Hepatocyte (in vitro differentiated cells): Measurements from ENCODE around the gene ZNF512B. TPM values are rescaled to one million over a fixed set of nuclear protein-coding genes. Genes with fewer than 3 reads are reported as not detected.

Source experiments
- DNase-seq: peaks from one replicate; pipeline ENCODE4 v3.0.0-alpha.2; 2016; ENCODE audit warnings: low spot score
- H2AFZ ChIP-seq: fragments of 200-600 bp; sonication (generic); 2 replicates; pipeline ENCODE4 v1.6.0; 2016; ENCODE audit warnings: antibody characterized with exemption, mild to moderate bottlenecking
- H3K27ac ChIP-seq: fragments of 200-600 bp; sonication (generic); 2 replicates; pipeline ENCODE4 v1.5.1; 2016; ENCODE audit warnings: mild to moderate bottlenecking
- H3K27me3 ChIP-seq: fragments of 200-600 bp; sonication (generic); 2 replicates; pipeline ENCODE4 v1.6.1; 2016
- H3K36me3 ChIP-seq: fragments of 200-600 bp; sonication (generic); replicated peaks from 2 replicates; pipeline ENCODE4 v1.5.1; 2016; ENCODE audit warnings: low read depth; ENCODE audit not compliant: insufficient read depth
- H3K4me1 ChIP-seq: fragments of 200-600 bp; sonication (generic); 2 replicates; pipeline ENCODE4 v1.5.1; 2016; ENCODE audit warnings: mild to moderate bottlenecking, moderate library complexity; ENCODE audit not compliant: insufficient read depth
- H3K4me2 ChIP-seq: fragments of 200-600 bp; sonication (generic); 2 replicates; pipeline ENCODE4 v1.6.0; 2016
- H3K4me3 ChIP-seq: fragments of 200-600 bp; sonication (generic); 2 replicates; pipeline ENCODE4 v1.5.1; 2016; ENCODE audit warnings: mild to moderate bottlenecking
- H3K79me2 ChIP-seq: fragments of 200-600 bp; sonication (generic); 2 replicates; pipeline ENCODE4 v1.6.0; 2017; ENCODE audit warnings: mild to moderate bottlenecking
- H3K9me2 ChIP-seq: fragments of 200-600 bp; sonication (generic); replicated peaks from 2 replicates; pipeline ENCODE4 v1.6.0; 2017; ENCODE audit warnings: mild to moderate bottlenecking; ENCODE audit not compliant: insufficient read depth
- H3K9me3 ChIP-seq: fragments of 200-600 bp; sonication (generic); 2 replicates; pipeline ENCODE4 v1.5.1; 2016; ENCODE audit warnings: low read depth, mild to moderate bottlenecking
- H4K20me1 ChIP-seq: fragments of 200-600 bp; sonication (generic); 2 replicates; pipeline ENCODE4 v1.6.0; 2016; ENCODE audit warnings: mild to moderate bottlenecking; ENCODE audit not compliant: insufficient read depth, poor library complexity, severe bottlenecking
- EZH2 ChIP-seq: fragments of 200-600 bp; sonication (generic); IDR thresholded peaks from 2 replicates; pipeline ENCODE4 v1.6.1; 2016; ENCODE audit warnings: antibody characterized with exemption, mild to moderate bottlenecking, borderline replicate concordance
- EZH2phosphoT487 ChIP-seq: fragments of 200-600 bp; sonication (generic); IDR thresholded peaks from one replicate; pipeline ENCODE4 v1.6.1; 2018; ENCODE audit warnings: antibody characterized with exemption, mild to moderate bottlenecking, low read depth, moderate library complexity; ENCODE audit not compliant: unreplicated experiment, severe bottlenecking
- WGBS: methylation state at CpG from one replicate; pipeline ENCODE4 v1.1.6; 2016; ENCODE audit warnings: low lambda C conversion rate; ENCODE audit errors: missing lambda C conversion rate; 5-methylcytosine and 5-hydroxymethylcytosine counted together
- polyA plus RNA-seq: library from polyadenylated mRNA; unstranded; fragments of >200 nt; fragmentation: Nextera tagmentation; extraction: Ambion mirVana; gene quantifications from 2 replicates; pipeline ENCODE4 v1.2.1, GENCODE V29; 2016
- total RNA-seq: library from RNA; depleted of rRNA; stranded (reverse); fragments of >200 nt; gene quantifications from 2 replicates; pipeline ENCODE4 v1.2.3, GENCODE V29; 2014
- TF ChIP-seq, protein P1 (sequence below): fragments of 200-600 bp; sonication (generic); IDR thresholded peaks from 2 replicates; pipeline ENCODE4 v1.5.1; 2016; ENCODE audit warnings: antibody characterized with exemption, mild to moderate bottlenecking; ENCODE audit not compliant: poor library complexity

The ZNF512B gene
- total and polyA plus RNA-seq, 2 experiments from 2014 or later, result 10.1 to 13.5 TPM

DNA sequence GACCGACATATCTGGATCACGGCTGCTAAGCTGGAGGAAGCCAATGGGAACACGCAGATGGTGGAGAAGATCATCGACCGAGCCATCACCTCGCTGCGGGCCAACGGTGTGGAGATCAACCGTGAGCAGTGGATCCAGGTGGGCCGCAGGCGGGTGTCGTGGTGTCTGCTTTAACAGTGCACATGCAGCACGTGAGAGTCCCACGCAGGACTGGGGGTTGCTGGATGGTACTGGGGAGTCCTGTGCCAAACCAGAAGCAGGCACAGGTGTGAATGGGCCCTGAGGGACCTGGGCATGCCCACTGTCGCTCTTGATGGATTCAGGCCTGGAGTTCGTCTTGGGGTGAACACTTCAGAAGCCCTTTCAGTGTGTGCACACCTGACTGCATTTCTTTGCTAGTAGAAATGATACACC lies 41.6 kb upstream of the ZNF512B start:
- Histone ChIP-seq H3K27me3 (no peaks in the 10 kb centered on the region), H3K9me2 (no peaks in the 10 kb centered on the region), H3K4me1 (no peaks in the 10 kb centered on the region), H3K9me3 (peaks cover 3% of the 10 kb centered on the region), H3K4me2 (no peak overlapping the region), H3K27ac (no peak overlapping the region), H4K20me1 (peaks cover 7% of the 10 kb centered on the region), H3K4me3 (no peak overlapping the region), H3K36me3 (peaks cover 3% of the 10 kb centered on the region), H2AFZ (no peak overlapping the region), H3K79me2 (peaks cover 7% of the 10 kb centered on the region)
- TF ChIP-seq, protein P1, sequence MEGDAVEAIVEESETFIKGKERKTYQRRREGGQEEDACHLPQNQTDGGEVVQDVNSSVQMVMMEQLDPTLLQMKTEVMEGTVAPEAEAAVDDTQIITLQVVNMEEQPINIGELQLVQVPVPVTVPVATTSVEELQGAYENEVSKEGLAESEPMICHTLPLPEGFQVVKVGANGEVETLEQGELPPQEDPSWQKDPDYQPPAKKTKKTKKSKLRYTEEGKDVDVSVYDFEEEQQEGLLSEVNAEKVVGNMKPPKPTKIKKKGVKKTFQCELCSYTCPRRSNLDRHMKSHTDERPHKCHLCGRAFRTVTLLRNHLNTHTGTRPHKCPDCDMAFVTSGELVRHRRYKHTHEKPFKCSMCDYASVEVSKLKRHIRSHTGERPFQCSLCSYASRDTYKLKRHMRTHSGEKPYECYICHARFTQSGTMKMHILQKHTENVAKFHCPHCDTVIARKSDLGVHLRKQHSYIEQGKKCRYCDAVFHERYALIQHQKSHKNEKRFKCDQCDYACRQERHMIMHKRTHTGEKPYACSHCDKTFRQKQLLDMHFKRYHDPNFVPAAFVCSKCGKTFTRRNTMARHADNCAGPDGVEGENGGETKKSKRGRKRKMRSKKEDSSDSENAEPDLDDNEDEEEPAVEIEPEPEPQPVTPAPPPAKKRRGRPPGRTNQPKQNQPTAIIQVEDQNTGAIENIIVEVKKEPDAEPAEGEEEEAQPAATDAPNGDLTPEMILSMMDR, result no peak
- WGBS, result 97% methylated on average over 16 of the region's 16 CpGs
- DNase-seq, result no peak

DNA sequence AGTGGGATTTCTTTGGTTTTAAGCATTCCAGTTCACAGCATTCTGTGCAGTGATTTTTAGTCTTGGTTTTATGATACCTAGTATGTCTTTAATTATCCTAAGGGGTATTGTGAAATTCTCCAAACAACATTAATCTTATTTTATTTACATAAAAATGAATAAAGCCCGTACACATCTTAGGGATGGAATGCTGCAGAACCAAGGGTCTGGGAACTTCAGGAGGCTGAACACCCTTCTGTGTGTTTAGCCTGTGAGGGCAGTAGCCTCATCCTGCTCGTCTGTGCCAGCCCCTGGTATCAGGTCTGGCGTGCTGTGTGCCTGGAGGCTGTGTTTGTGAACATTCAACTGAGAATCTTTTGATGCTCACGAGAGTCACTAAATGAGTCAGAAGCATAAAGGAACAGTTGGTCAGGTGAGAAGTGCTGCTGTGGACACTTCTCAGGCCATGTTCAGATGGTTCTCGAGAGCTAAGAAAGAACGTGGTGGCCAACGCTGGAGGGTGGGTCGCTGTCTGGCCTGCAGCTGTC lies 41.0 kb upstream of the ZNF512B start:
- no peaks in the 10 kb centered on the region for H3K4me1 ChIP-seq
- no peak overlapping the region for H3K27ac ChIP-seq
- H2AFZ ChIP-seq, result no peak overlapping the region
- peaks cover 7% of the 10 kb centered on the region for H3K79me2 ChIP-seq
- H4K20me1 ChIP-seq, result peaks cover 7% of the 10 kb centered on the region
- no peak for DNase-seq
- H3K27me3 ChIP-seq, result no peaks in the 10 kb centered on the region
- TF ChIP-seq, protein P1, result no peak
- TF ChIP-seq EZH2 (no peak), EZH2phosphoT487 (no peak)
- H3K9me2 ChIP-seq, result no peaks in the 10 kb centered on the region
- H3K9me3 ChIP-seq, result peaks cover 3% of the 10 kb centered on the region
- H3K36me3 ChIP-seq, result peaks cover 3% of the 10 kb centered on the region
- H3K4me3 ChIP-seq, result no peak overlapping the region
- H3K4me2 ChIP-seq, result no peak overlapping the region
- 90% methylated on average over 8 of the region's 8 CpGs for WGBS

- Histone ChIP-seq H3K4me3 (no peak overlapping the region), H3K4me1 (no peaks in the 10 kb centered on the region), H3K9me3 (peaks cover 3% of the 10 kb centered on the region), H3K9me2 (no peaks in the 10 kb centered on the region), H3K27ac (no peak overlapping the region), H2AFZ (no peak overlapping the region), H3K36me3 (peaks cover 3% of the 10 kb centered on the region), H3K4me2 (no peak overlapping the region), H4K20me1 (peaks cover 13% of the 10 kb centered on the region), H3K79me2 (peaks cover 7% of the 10 kb centered on the region), H3K27me3 (no peaks in the 10 kb centered on the region)
- no peak for DNase-seq
- 88% methylated on average over 13 of the region's 13 CpGs for WGBS
- TF ChIP-seq EZH2 (no peak), EZH2phosphoT487 (no peak)
- TF ChIP-seq, protein P1, result no peak
Observed at GRCh38 chr20:64009811-64010387, 40.2 kb upstream of the ZNF512B start.

DNA sequence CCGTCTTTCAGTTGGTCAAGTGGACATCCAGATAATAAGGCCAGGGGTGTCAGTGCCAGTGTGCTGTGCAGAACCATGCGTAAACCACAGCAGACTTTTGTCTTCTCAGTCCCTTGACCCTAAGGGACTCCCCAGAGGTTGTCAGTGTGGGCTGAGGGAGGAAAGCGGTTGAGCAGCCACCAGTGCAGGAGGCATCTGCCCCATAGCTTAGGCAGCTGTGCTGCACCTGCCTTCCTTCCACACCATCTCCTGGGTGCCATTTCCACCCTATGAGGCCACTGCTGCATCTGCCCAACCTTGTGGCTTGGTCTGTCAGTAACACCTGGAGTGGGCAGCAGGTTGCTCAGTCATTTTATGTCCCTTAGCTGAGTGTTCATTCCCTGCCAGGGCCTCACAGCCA lies 37.2 kb upstream of the ZNF512B start:
- no peak for DNase-seq
- peaks cover 3% of the 10 kb centered on the region for H3K9me3 ChIP-seq
- H3K36me3 ChIP-seq, result peaks cover 3% of the 10 kb centered on the region
- no peaks in the 10 kb centered on the region for H3K27me3 ChIP-seq
- H3K4me3 ChIP-seq, result no peak overlapping the region
- H4K20me1 ChIP-seq, result peaks cover 13% of the 10 kb centered on the region
- 98% methylated on average over 3 of the region's 3 CpGs for WGBS
- H3K4me1 ChIP-seq, result no peaks in the 10 kb centered on the region
- no peak overlapping the region for H3K27ac ChIP-seq
- H3K9me2 ChIP-seq, result no peaks in the 10 kb centered on the region
- no peak overlapping the region for H3K4me2 ChIP-seq
- H2AFZ ChIP-seq, result no peak overlapping the region
- TF ChIP-seq, protein P1, result no peak
- TF ChIP-seq EZH2 (no peak), EZH2phosphoT487 (no peak)
- H3K79me2 ChIP-seq, result peaks cover 7% of the 10 kb centered on the region
